GM06990 (cell line): ENCODE measurements around the gene TRANK1.
A peak's percentile ranks its signal among the peaks of the same experiment; 100 is the strongest.

Experiments
- DNase-seq: peaks from one replicate; pipeline ENCODE4 v3.0.0-alpha.2; 2011; ENCODE audit not compliant: insufficient read length; ENCODE audit errors: extremely low read depth
- H3K27me3 ChIP-seq: replicated peaks from 2 replicates; pipeline ENCODE4 v1.6.0; 2011; ENCODE audit warnings: low read length; ENCODE audit not compliant: control insufficient read depth, insufficient read depth
- H3K36me3 ChIP-seq: 2 replicates; pipeline ENCODE4 v1.5.1; 2011; ENCODE audit warnings: low read length; ENCODE audit not compliant: control insufficient read depth, insufficient read depth
- H3K4me3 ChIP-seq: replicated peaks from 2 replicates; pipeline ENCODE4 v1.5.1; 2011; ENCODE audit warnings: low read depth, mild to moderate bottlenecking, control low read depth, low read length
- CTCF ChIP-seq: IDR thresholded peaks from 2 replicates; pipeline ENCODE4 v1.5.1; 2011; ENCODE audit warnings: low read length, control low read depth, mild to moderate bottlenecking, inconsistent platforms; ENCODE audit not compliant: insufficient read depth, poor library complexity, severe bottlenecking

Gene TRANK1

GRCh38 chr3:36843065-36844051 is 101.5 kb downstream of the TRANK1 start:
- peaks cover 5% of the 10 kb centered on the region for H3K36me3 ChIP-seq
- no peak for DNase-seq
- peak; percentile 77 for TF ChIP-seq CTCF

GRCh38 chr3:36842275-36842674 is 102.6 kb downstream of the TRANK1 start:
- no peak for TF ChIP-seq CTCF
- no peak overlapping the region for H3K4me3 ChIP-seq
- no peak for DNase-seq
- H3K27me3 ChIP-seq = no peaks in the 10 kb centered on the region
- peaks cover 9% of the 10 kb centered on the region for H3K36me3 ChIP-seq

More at GRCh38 chr3:36843065-36844051, 101.5 kb downstream of the TRANK1 start:
- H3K4me3 ChIP-seq = no peak overlapping the region
- no peaks in the 10 kb centered on the region for H3K27me3 ChIP-seq

GRCh38 chr3:36840453-36840921 is 104.4 kb downstream of the TRANK1 start:
- H3K4me3 ChIP-seq = no peak overlapping the region
- no peaks in the 10 kb centered on the region for H3K27me3 ChIP-seq
- DNase-seq = no peak
- no peak for TF ChIP-seq CTCF
- peaks cover 9% of the 10 kb centered on the region for H3K36me3 ChIP-seq

- Histone ChIP-seq H3K4me3 (no peak overlapping the region), H3K36me3 (peaks cover 11% of the 10 kb centered on the region), H3K27me3 (no peaks in the 10 kb centered on the region)
- peak; percentile 23 for TF ChIP-seq CTCF
- no peak for DNase-seq
These were observed 107.8 kb downstream of the TRANK1 start for GRCh38 chr3:36837089-36837488.

GRCh38 chr3:36833160-36833814 is 111.6 kb downstream of the TRANK1 start:
- no peak for TF ChIP-seq CTCF
- H3K27me3 ChIP-seq = no peaks in the 10 kb centered on the region
- DNase-seq = no peak
- H3K4me3 ChIP-seq = no peak overlapping the region
- peaks cover 9% of the 10 kb centered on the region; the same call in 1 of the 2 replicates for H3K36me3 ChIP-seq
